Cardiac fibroblast (primary cell): ENCODE results near the gene RANGRF.

Experiments
- DNase-seq, 2 donors: peaks; one replicate each; pipeline versions ENCODE4 v3.0.0 to v3.0.0-alpha.2; 2010; ENCODE audit warnings: low read depth in 2 of 2
- H3K4me3 ChIP-seq, 2 donors: replicated peaks in 1 of 2; 1 replicate in 1 of 2; 2 replicates in 1 of 2; pipeline ENCODE4 v1.5.1; 2011; ENCODE audit warnings: low read depth in 2 of 2, low read length in 2 of 2, mild to moderate bottlenecking in 2 of 2, moderate library complexity in 1 of 2
- CTCF ChIP-seq: IDR thresholded peaks from one replicate; pipeline ENCODE4 v1.5.1; 2011; ENCODE audit warnings: low read depth, mild to moderate bottlenecking, low read length, inconsistent platforms

The RANGRF gene

GRCh38 chr17:8333281-8333680 lies 44.8 kb downstream of the RANGRF start:
- no peak for TF ChIP-seq CTCF
- no peak for DNase-seq

GRCh38 chr17:8337802-8338752 lies 49.6 kb downstream of the RANGRF start:
- no peak overlapping the region for H3K4me3 ChIP-seq
- DNase-seq = no peak
- no peak for TF ChIP-seq CTCF

More at GRCh38 chr17:8333281-8333680, 44.8 kb downstream of the RANGRF start:
- no peak overlapping the region for H3K4me3 ChIP-seq

- DNase-seq = no peak
- TF ChIP-seq CTCF = no peak
- H3K4me3 ChIP-seq = no peak overlapping the region
Measured at GRCh38 chr17:8338753-8339140, 50.3 kb downstream of the RANGRF start.

GRCh38 chr17:8339540-8339939 lies 51.1 kb downstream of the RANGRF start, which contains the start of gene ODF4:
TSS of gene ODF4 (plus strand) at chr17:8339840. CDS start at chr17:8340052, 212 bp downstream.
- DNase-seq = no peak
- no peak within 1 kb of the TSS for H3K4me3 ChIP-seq
- no peak for TF ChIP-seq CTCF
